ENCODE data around the gene RASEF.
"Not testable (repeated sequence)": the region's sequence is repeated elsewhere in the genome, so short reads cannot be mapped to it uniquely, and the experiment has no call there.

Gene RASEF

GRCh38 chr9:83062651-83063527, at the start of gene RASEF:
Gene RASEF (minus strand): TSS chr9:83063142. CDS start chr9:83062867, 275 bp downstream.
- peak; percentile 14 for DNase-seq (ENCODE audit: low read depth)
- no peak for TF ChIP-seq CTCF (conservative IDR thresholded peaks at IDR 0.05; ENCODE audit: low read depth, low read length)
- peak within 1 kb of the TSS; percentile 40 for H3K4me3 ChIP-seq (ENCODE audit: low read depth, low read length)

GRCh38 chr9:83111169-83111568, 48.2 kb upstream of the RASEF start:
- TF ChIP-seq CTCF (conservative IDR thresholded peaks at IDR 0.05; ENCODE audit: low read depth, low read length), result no peak
- DNase-seq (ENCODE audit: low read depth), result no peak
- H3K4me3 ChIP-seq (ENCODE audit: low read depth, low read length), result no peak overlapping the region

GRCh38 chr9:83109296-83109695, 46.4 kb upstream of the RASEF start:
- no peak for TF ChIP-seq CTCF (conservative IDR thresholded peaks at IDR 0.05; ENCODE audit: low read depth, low read length)
- H3K4me3 ChIP-seq (ENCODE audit: low read depth, low read length), result no peak overlapping the region
- DNase-seq (ENCODE audit: low read depth), result no peak

- H3K4me3 ChIP-seq (ENCODE audit: low read depth, low read length), result no peak overlapping the region
- no peak for TF ChIP-seq CTCF (conservative IDR thresholded peaks at IDR 0.05; ENCODE audit: low read depth, low read length)
- DNase-seq (ENCODE audit: low read depth), result no peak
These were observed 45.3 kb upstream of the RASEF start for GRCh38 chr9:83108208-83108607.

GRCh38 chr9:83106772-83107171, 43.8 kb upstream of the RASEF start:
- DNase-seq (ENCODE audit: low read depth), result no peak
- no peak for TF ChIP-seq CTCF (conservative IDR thresholded peaks at IDR 0.05; ENCODE audit: low read depth, low read length)
- no peak overlapping the region for H3K4me3 ChIP-seq (ENCODE audit: low read depth, low read length)

- no peak for DNase-seq (ENCODE audit: low read depth)
- TF ChIP-seq CTCF (conservative IDR thresholded peaks at IDR 0.05; ENCODE audit: low read depth, low read length), result no peak
- H3K4me3 ChIP-seq (ENCODE audit: low read depth, low read length), result no peak overlapping the region
These were observed 43.3 kb upstream of the RASEF start for GRCh38 chr9:83106263-83106662.

- H3K4me3 ChIP-seq (ENCODE audit: low read depth, low read length), result no peak overlapping the region
- DNase-seq (ENCODE audit: low read depth), result no peak
- TF ChIP-seq CTCF (conservative IDR thresholded peaks at IDR 0.05; ENCODE audit: low read depth, low read length), result no peak
These were observed 34.7 kb upstream of the RASEF start for GRCh38 chr9:83097633-83098032.

GRCh38 chr9:83093311-83093710, 30.4 kb upstream of the RASEF start:
- not testable (repeated sequence) for DNase-seq (ENCODE audit: low read depth); H3K4me3 ChIP-seq (ENCODE audit: low read depth, low read length)

Data from choroid plexus epithelial cell (primary cell).